Smooth muscle cell (in vitro differentiated cells): ENCODE results near the gene COL19A1. TPM values are rescaled to one million over a fixed set of nuclear protein-coding genes. Genes with fewer than 3 reads are reported as not detected.

Experiments used
- DNase-seq: peaks from one replicate; lab custom pipeline; 2025; ENCODE audit not compliant: unreplicated experiment; lab: John Stamatoyannopoulos, UW
- H2AFZ ChIP-seq: fragments of 200-600 bp; sonication (generic); 2 replicates; pipeline ENCODE4 v1.6.0; 2016; ENCODE audit warnings: antibody characterized with exemption, low read depth, mild to moderate bottlenecking
- H3F3A ChIP-seq: fragments of 200-600 bp; sonication (generic); 2 replicates; pipeline ENCODE4 v1.6.0; 2017; ENCODE audit warnings: antibody characterized with exemption, low read depth
- H3K27ac ChIP-seq: fragments of 200-600 bp; sonication (generic); 2 replicates; pipeline ENCODE4 v1.5.1; 2016; ENCODE audit warnings: low read depth, mild to moderate bottlenecking
- H3K27me3 ChIP-seq: fragments of 200-600 bp; sonication (generic); 2 replicates; pipeline ENCODE4 v1.6.1; 2016; ENCODE audit warnings: low read depth, mild to moderate bottlenecking
- H3K36me3 ChIP-seq: fragments of 200-600 bp; sonication (generic); 2 replicates; pipeline ENCODE4 v1.5.1; 2016; ENCODE audit warnings: low read depth
- H3K4me1 ChIP-seq: fragments of 200-600 bp; sonication (generic); 2 replicates; pipeline ENCODE4 v1.5.1; 2016; ENCODE audit warnings: low read depth
- H3K4me2 ChIP-seq: fragments of 200-600 bp; sonication (generic); 2 replicates; pipeline ENCODE4 v1.6.0; 2016; ENCODE audit warnings: mild to moderate bottlenecking
- H3K4me3 ChIP-seq: fragments of 200-600 bp; sonication (generic); 2 replicates; pipeline ENCODE4 v1.5.1; 2016; ENCODE audit warnings: mild to moderate bottlenecking
- H3K79me2 ChIP-seq: fragments of 200-600 bp; sonication (generic); 2 replicates; pipeline ENCODE4 v1.6.0; 2016; ENCODE audit warnings: low read depth, mild to moderate bottlenecking
- H3K9ac ChIP-seq: fragments of 200-600 bp; sonication (generic); 2 replicates; pipeline ENCODE4 v1.6.0; 2016; ENCODE audit warnings: low read depth
- H3K9me3 ChIP-seq: fragments of 200-600 bp; sonication (generic); replicated peaks from 2 replicates; pipeline ENCODE4 v1.5.1; 2016; ENCODE audit warnings: low read depth
- H4K20me1 ChIP-seq: fragments of 200-600 bp; sonication (generic); 2 replicates; pipeline ENCODE4 v1.6.0; 2016; ENCODE audit warnings: low read depth
- CTCF ChIP-seq: fragments of 200-600 bp; sonication (generic); IDR thresholded peaks from 2 replicates; pipeline ENCODE4 v1.5.1; 2017; ENCODE audit warnings: borderline replicate concordance, mild to moderate bottlenecking, antibody characterized with exemption; ENCODE audit not compliant: insufficient read depth, poor library complexity, severe bottlenecking
- WGBS: methylation state at CpG from one replicate; pipeline ENCODE4 v1.1.7; 2016; ENCODE audit warnings: low lambda C conversion rate; 5-methylcytosine and 5-hydroxymethylcytosine counted together
- polyA plus RNA-seq: library from polyadenylated mRNA; unstranded; fragments of >200 nt; fragmentation: Nextera tagmentation; extraction: Ambion mirVana; gene quantifications from 2 replicates; pipeline ENCODE4 v1.2.1, GENCODE V29; 2016
- total RNA-seq: library from RNA; depleted of rRNA; stranded (reverse); fragments of >200 nt; gene quantifications from 2 replicates; pipeline ENCODE4 v1.2.3, GENCODE V29; 2014

COL19A1 gene
- total and polyA plus RNA-seq, 2 experiments from 2014 or later = 0.55 to 1.6 TPM

- Histone ChIP-seq H3K27me3 (no peaks in the 10 kb centered on the region), H3K36me3 (no peaks in the 10 kb centered on the region), H2AFZ (no peak overlapping the region), H3K27ac (no peak overlapping the region), H3K9ac (no peak overlapping the region), H3K4me3 (no peak overlapping the region), H3K9me3 (no peaks in the 10 kb centered on the region), H4K20me1 (no peaks in the 10 kb centered on the region), H3F3A (no peaks in the 10 kb centered on the region), H3K4me2 (no peak overlapping the region), H3K4me1 (no peaks in the 10 kb centered on the region), H3K79me2 (no peaks in the 10 kb centered on the region)
- no peak for DNase-seq
- TF ChIP-seq CTCF = no peak
Measured at GRCh38 chr6:70073637-70074036, 207.3 kb downstream of the COL19A1 start.

- Histone ChIP-seq H3K27ac (peak overlapping the region; percentile 54), H3K4me3 (no peak overlapping the region), H3K9me3 (no peaks in the 10 kb centered on the region), H3K27me3 (no peaks in the 10 kb centered on the region), H2AFZ (no peak overlapping the region), H3K4me2 (peak overlapping the region; percentile 62), H3K36me3 (no peaks in the 10 kb centered on the region), H3K79me2 (no peaks in the 10 kb centered on the region), H3K9ac (no peak overlapping the region), H3K4me1 (peaks cover 3% of the 10 kb centered on the region), H4K20me1 (no peaks in the 10 kb centered on the region), H3F3A (no peaks in the 10 kb centered on the region)
- 65% methylated on average over 3 of the region's 3 CpGs for WGBS
- no peak for TF ChIP-seq CTCF
- no peak for DNase-seq
Measured at GRCh38 chr6:70079241-70079640, 212.9 kb downstream of the COL19A1 start.

- Histone ChIP-seq H3K9me3 (no peaks in the 10 kb centered on the region), H3K27me3 (no peaks in the 10 kb centered on the region), H3K4me2 (peak overlapping the region; percentile 46), H3K36me3 (no peaks in the 10 kb centered on the region), H3K79me2 (no peaks in the 10 kb centered on the region), H4K20me1 (no peaks in the 10 kb centered on the region), H3F3A (no peaks in the 10 kb centered on the region), H3K4me1 (peaks cover 3% of the 10 kb centered on the region), H3K27ac (peak overlapping the region; percentile 70), H3K4me3 (no peak overlapping the region), H3K9ac (peak overlapping the region; percentile 58), H2AFZ (no peak overlapping the region)
- DNase-seq = no peak
- 31% methylated on average over 4 of the region's 4 CpGs for WGBS
- no peak for TF ChIP-seq CTCF
Measured at GRCh38 chr6:70080443-70081070, 214.2 kb downstream of the COL19A1 start.

- Histone ChIP-seq H4K20me1 (no peaks in the 10 kb centered on the region), H3K27me3 (no peaks in the 10 kb centered on the region), H3K27ac (no peak overlapping the region), H3K9ac (no peak overlapping the region), H3F3A (no peaks in the 10 kb centered on the region), H3K79me2 (no peaks in the 10 kb centered on the region), H3K4me1 (peaks cover 3% of the 10 kb centered on the region), H3K36me3 (no peaks in the 10 kb centered on the region), H2AFZ (no peak overlapping the region), H3K9me3 (no peaks in the 10 kb centered on the region), H3K4me3 (no peak overlapping the region), H3K4me2 (no peak overlapping the region)
- no peak for DNase-seq
- TF ChIP-seq CTCF = no peak
- WGBS = 95% methylated on average over 7 of the region's 7 CpGs
Measured at GRCh38 chr6:70082830-70083229, 216.5 kb downstream of the COL19A1 start.
